HepG2 (cell line): ENCODE measurements around the gene NPPB. TPM values are rescaled to one million over a fixed set of nuclear protein-coding genes. Genes with fewer than 3 reads are reported as not detected.
A peak's percentile ranks its signal among the peaks of the same experiment; 100 is the strongest.

ENCODE experiments used
- BRCA1 ChIP-seq: sonication (generic); formaldehyde crosslinking; IDR thresholded peaks from 2 replicates; pipeline ENCODE4 v1.4.0; 2020; ENCODE audit warnings: missing genetic modification reagents
- HNRNPH1 ChIP-seq: fragments of 200-400 bp; formaldehyde crosslinking; optimal IDR thresholded peaks from 2 replicates; pipeline ENCODE3; 2017; ENCODE audit warnings: mild to moderate bottlenecking, low read depth, low read length
- KDM1A ChIP-seq: IDR thresholded peaks from 2 replicates; pipeline ENCODE4 v1.6.1; 2016; ENCODE audit warnings: missing compliant biosample characterization
- NFKB2 ChIP-seq: sonication (generic); formaldehyde crosslinking; IDR thresholded peaks from 2 replicates; pipeline ENCODE4 v1.4.0; 2020; ENCODE audit warnings: missing genetic modification reagents, borderline replicate concordance
- SMARCC2 ChIP-seq: fragments of 450-650 bp; IDR thresholded peaks from 2 replicates; pipeline ENCODE4 v1.6.1; 2017; ENCODE audit warnings: antibody characterized with exemption, mild to moderate bottlenecking
- SNAPC2 ChIP-seq: sonication (generic); formaldehyde crosslinking; IDR thresholded peaks from 2 replicates; pipeline ENCODE4 v1.8.1; 2022; ENCODE audit warnings: mild to moderate bottlenecking, missing genetic modification reagents
- ZFY ChIP-seq: sonication (generic); formaldehyde crosslinking; IDR thresholded peaks from 2 replicates; pipeline ENCODE4 v1.4.0; 2020; ENCODE audit warnings: missing genetic modification reagents
- ZNF264 ChIP-seq: sonication (generic); formaldehyde crosslinking; IDR thresholded peaks from 2 replicates; pipeline ENCODE4 v1.4.0; 2020; ENCODE audit warnings: missing genetic modification reagents
- ZNF549 ChIP-seq: sonication (generic); formaldehyde crosslinking; IDR thresholded peaks from 2 replicates; pipeline ENCODE4 v1.5.0; 2020; ENCODE audit warnings: missing genetic modification reagents
- ZNF724P ChIP-seq: sonication (generic); formaldehyde crosslinking; IDR thresholded peaks from 2 replicates; pipeline ENCODE4 v1.8.0; 2022; ENCODE audit warnings: missing genetic modification reagents, borderline replicate concordance
- ZSCAN30 ChIP-seq: sonication (generic); formaldehyde crosslinking; IDR thresholded peaks from 2 replicates; pipeline ENCODE4 v1.5.0; 2020; ENCODE audit warnings: mild to moderate bottlenecking, missing genetic modification reagents
- polyA plus RNA-seq, 8 experiments: library from polyadenylated mRNA; depleted of rRNA in 3 of 8; stranded (reverse) in 7 of 8; unstranded in 1 of 8; fragments of >200 nt; fragmentation: Illumina TruSeq in 4 of 8; extraction: Trizol in 4 of 8; gene quantifications; 2 replicates each; pipeline versions ENCODE4 v1.2.1 to v1.2.3, GENCODE V29; 2011 to 2016; ENCODE audit warnings: low read depth in 4 of 8, missing spikeins in 1 of 8, mixed read lengths in 1 of 8; ENCODE audit not compliant: insufficient read depth in 1 of 8
- total RNA-seq, 5 experiments: library from RNA; depleted of rRNA; stranded (reverse); fragments of >200 nt; fragmentation: Illumina TruSeq; extraction: Trizol; gene quantifications; 2 replicates each; pipeline ENCODE4 v1.2.3, GENCODE V29; 2016; ENCODE audit warnings: low read depth in 1 of 5
- TF ChIP-seq, protein P1 (sequence below): sonication (generic); formaldehyde crosslinking; IDR thresholded peaks from 2 replicates; pipeline ENCODE4 v1.5.0; 2020; ENCODE audit warnings: mild to moderate bottlenecking, missing genetic modification reagents, borderline replicate concordance
- TF ChIP-seq, protein P2 (sequence below): sonication (generic); formaldehyde crosslinking; IDR thresholded peaks from 2 replicates; pipeline ENCODE4 v1.8.0; 2022; ENCODE audit warnings: mild to moderate bottlenecking, missing genetic modification reagents, moderate library complexity
- TF ChIP-seq, protein P3 (sequence below): sonication (generic); formaldehyde crosslinking; IDR thresholded peaks from 2 replicates; pipeline ENCODE4 v1.5.0; 2020; ENCODE audit warnings: mild to moderate bottlenecking, missing genetic modification reagents, borderline replicate concordance
- TF ChIP-seq, protein P4 (sequence below): fragments of 450-650 bp; IDR thresholded peaks from 2 replicates; pipeline ENCODE4 v1.6.1; 2017

The NPPB gene
- total and polyA plus RNA-seq, 2 of the 13 experiments (the other 11 are each of a cell fraction or from before 2014, with no cell fraction given): 1.9 TPM; not detected in 1

DNA sequence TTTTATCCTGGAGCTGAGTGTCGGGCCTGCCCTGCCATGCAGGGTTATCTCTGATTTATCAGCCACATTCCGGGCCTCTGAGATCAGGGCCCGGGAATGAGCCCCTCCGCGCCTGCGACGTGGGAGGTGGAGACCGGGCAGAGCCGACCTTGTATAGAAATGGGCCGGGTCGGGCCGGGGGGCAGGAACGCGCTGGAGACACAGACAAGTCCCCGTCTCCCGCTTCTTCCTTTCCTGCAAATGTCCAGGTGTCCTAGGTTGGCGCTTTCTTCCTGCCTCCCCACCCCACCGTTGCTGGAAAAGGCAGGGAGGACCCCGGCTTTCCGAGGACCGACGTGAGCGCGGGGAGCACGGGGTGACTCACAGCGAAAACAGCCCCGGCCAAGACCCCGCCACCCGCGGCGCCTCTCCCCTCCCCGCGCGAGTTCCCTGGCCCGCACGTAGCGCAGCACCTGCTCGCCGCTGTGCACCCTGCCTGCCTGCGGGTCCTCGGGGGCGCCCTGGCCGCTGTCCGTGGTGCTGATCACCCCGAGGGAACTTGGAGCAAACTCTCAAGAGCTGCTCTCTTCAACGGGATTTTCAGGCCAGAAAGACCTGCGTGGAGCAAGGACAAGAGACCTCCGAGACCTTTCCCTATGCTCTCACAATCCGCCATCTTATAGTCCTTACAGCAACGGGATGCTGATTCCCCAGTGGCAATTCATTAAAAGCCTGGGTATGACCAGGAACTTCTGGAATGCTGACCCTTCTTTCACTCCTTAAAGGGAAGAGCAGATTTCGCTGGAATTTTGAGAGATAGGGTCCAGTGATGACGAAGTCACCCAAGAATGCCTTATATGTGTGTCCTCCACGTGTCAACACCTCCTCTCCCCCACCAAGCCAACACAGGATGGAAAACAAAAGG lies 475 bp upstream of the NPPB start (continued):
- TF ChIP-seq, protein P1, sequence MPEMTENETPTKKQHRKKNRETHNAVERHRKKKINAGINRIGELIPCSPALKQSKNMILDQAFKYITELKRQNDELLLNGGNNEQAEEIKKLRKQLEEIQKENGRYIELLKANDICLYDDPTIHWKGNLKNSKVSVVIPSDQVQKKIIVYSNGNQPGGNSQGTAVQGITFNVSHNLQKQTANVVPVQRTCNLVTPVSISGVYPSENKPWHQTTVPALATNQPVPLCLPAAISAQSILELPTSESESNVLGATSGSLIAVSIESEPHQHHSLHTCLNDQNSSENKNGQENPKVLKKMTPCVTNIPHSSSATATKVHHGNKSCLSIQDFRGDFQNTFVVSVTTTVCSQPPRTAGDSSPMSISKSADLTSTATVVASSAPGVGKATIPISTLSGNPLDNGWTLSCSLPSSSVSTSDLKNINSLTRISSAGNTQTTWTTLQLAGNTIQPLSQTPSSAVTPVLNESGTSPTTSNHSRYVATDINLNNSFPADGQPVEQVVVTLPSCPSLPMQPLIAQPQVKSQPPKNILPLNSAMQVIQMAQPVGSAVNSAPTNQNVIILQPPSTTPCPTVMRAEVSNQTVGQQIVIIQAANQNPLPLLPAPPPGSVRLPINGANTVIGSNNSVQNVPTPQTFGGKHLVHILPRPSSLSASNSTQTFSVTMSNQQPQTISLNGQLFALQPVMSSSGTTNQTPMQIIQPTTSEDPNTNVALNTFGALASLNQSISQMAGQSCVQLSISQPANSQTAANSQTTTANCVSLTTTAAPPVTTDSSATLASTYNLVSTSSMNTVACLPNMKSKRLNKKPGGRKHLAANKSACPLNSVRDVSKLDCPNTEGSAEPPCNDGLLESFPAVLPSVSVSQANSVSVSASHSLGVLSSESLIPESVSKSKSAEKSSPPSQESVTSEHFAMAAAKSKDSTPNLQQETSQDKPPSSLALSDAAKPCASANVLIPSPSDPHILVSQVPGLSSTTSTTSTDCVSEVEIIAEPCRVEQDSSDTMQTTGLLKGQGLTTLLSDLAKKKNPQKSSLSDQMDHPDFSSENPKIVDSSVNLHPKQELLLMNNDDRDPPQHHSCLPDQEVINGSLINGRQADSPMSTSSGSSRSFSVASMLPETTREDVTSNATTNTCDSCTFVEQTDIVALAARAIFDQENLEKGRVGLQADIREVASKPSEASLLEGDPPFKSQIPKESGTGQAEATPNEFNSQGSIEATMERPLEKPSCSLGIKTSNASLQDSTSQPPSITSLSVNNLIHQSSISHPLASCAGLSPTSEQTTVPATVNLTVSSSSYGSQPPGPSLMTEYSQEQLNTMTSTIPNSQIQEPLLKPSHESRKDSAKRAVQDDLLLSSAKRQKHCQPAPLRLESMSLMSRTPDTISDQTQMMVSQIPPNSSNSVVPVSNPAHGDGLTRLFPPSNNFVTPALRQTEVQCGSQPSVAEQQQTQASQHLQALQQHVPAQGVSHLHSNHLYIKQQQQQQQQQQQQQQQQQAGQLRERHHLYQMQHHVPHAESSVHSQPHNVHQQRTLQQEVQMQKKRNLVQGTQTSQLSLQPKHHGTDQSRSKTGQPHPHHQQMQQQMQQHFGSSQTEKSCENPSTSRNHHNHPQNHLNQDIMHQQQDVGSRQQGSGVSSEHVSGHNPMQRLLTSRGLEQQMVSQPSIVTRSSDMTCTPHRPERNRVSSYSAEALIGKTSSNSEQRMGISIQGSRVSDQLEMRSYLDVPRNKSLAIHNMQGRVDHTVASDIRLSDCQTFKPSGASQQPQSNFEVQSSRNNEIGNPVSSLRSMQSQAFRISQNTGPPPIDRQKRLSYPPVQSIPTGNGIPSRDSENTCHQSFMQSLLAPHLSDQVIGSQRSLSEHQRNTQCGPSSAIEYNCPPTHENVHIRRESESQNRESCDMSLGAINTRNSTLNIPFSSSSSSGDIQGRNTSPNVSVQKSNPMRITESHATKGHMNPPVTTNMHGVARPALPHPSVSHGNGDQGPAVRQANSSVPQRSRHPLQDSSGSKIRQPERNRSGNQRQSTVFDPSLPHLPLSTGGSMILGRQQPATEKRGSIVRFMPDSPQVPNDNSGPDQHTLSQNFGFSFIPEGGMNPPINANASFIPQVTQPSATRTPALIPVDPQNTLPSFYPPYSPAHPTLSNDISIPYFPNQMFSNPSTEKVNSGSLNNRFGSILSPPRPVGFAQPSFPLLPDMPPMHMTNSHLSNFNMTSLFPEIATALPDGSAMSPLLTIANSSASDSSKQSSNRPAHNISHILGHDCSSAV (CRISPR knock-in tag): no peak
- TF ChIP-seq BRCA1 (CRISPR knock-in tag): peak; percentile 99
- no peak for TF ChIP-seq SMARCC2
- peak; percentile 99 for TF ChIP-seq NFKB2 (CRISPR knock-in tag)
- TF ChIP-seq ZSCAN30 (CRISPR knock-in tag): no peak
- peak; percentile 92 for TF ChIP-seq SNAPC2 (CRISPR knock-in tag)
- TF ChIP-seq ZNF549 (CRISPR knock-in tag): no peak; the same call in 1 of the 2 replicates
- TF ChIP-seq, protein P2, sequence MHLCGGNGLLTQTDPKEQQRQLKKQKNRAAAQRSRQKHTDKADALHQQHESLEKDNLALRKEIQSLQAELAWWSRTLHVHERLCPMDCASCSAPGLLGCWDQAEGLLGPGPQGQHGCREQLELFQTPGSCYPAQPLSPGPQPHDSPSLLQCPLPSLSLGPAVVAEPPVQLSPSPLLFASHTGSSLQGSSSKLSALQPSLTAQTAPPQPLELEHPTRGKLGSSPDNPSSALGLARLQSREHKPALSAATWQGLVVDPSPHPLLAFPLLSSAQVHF: peak; percentile 91
- TF ChIP-seq, protein P3, sequence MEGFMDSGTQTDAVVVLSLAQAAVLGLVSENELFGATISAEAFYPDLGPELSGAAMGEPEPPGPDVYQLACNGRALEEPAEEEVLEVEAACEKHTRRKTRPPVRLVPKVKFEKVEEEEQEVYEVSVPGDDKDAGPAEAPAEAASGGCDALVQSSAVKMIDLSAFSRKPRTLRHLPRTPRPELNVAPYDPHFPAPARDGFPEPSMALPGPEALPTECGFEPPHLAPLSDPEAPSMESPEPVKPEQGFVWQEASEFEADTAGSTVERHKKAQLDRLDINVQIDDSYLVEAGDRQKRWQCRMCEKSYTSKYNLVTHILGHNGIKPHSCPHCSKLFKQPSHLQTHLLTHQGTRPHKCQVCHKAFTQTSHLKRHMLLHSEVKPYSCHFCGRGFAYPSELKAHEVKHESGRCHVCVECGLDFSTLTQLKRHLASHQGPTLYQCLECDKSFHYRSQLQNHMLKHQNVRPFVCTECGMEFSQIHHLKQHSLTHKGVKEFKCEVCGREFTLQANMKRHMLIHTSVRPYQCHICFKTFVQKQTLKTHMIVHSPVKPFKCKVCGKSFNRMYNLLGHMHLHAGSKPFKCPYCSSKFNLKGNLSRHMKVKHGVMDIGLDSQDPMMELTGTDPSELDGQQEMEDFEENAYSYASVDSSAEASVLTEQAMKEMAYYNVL (CRISPR knock-in tag): no peak
- TF ChIP-seq, protein P4, sequence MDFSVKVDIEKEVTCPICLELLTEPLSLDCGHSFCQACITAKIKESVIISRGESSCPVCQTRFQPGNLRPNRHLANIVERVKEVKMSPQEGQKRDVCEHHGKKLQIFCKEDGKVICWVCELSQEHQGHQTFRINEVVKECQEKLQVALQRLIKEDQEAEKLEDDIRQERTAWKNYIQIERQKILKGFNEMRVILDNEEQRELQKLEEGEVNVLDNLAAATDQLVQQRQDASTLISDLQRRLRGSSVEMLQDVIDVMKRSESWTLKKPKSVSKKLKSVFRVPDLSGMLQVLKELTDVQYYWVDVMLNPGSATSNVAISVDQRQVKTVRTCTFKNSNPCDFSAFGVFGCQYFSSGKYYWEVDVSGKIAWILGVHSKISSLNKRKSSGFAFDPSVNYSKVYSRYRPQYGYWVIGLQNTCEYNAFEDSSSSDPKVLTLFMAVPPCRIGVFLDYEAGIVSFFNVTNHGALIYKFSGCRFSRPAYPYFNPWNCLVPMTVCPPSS: no peak
- TF ChIP-seq KDM1A (CRISPR knock-in tag): no peak
- no peak for TF ChIP-seq HNRNPH1
- TF ChIP-seq ZNF724P (CRISPR knock-in tag): peak; percentile 90; the same call in 1 of the 2 replicates
- peak; percentile 93 for TF ChIP-seq ZNF264 (CRISPR knock-in tag)
- peak; percentile 57 for TF ChIP-seq ZFY (CRISPR knock-in tag)
